ENCODE results near the gene C17orf113. TPM values are rescaled to one million over a fixed set of nuclear protein-coding genes. Genes with fewer than 3 reads are reported as not detected.
A peak's percentile ranks its signal among the peaks of the same experiment; 100 is the strongest.

C17orf113 gene
- total and polyA plus RNA-seq, 2 of the 13 experiments (the other 11 are each of a cell fraction or from before 2014, with no cell fraction given) = 0.87 to 1.1 TPM

GRCh38 chr17:42016941-42017865 is 33.2 kb downstream of the C17orf113 start, which contains the start of gene DNAJC7 (continued):
- TF ChIP-seq, protein P1, sequence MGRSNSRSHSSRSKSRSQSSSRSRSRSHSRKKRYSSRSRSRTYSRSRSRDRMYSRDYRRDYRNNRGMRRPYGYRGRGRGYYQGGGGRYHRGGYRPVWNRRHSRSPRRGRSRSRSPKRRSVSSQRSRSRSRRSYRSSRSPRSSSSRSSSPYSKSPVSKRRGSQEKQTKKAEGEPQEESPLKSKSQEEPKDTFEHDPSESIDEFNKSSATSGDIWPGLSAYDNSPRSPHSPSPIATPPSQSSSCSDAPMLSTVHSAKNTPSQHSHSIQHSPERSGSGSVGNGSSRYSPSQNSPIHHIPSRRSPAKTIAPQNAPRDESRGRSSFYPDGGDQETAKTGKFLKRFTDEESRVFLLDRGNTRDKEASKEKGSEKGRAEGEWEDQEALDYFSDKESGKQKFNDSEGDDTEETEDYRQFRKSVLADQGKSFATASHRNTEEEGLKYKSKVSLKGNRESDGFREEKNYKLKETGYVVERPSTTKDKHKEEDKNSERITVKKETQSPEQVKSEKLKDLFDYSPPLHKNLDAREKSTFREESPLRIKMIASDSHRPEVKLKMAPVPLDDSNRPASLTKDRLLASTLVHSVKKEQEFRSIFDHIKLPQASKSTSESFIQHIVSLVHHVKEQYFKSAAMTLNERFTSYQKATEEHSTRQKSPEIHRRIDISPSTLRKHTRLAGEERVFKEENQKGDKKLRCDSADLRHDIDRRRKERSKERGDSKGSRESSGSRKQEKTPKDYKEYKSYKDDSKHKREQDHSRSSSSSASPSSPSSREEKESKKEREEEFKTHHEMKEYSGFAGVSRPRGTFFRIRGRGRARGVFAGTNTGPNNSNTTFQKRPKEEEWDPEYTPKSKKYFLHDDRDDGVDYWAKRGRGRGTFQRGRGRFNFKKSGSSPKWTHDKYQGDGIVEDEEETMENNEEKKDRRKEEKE (IDR thresholded peaks at IDR 0.05) = no peak
- peak; percentile 54; the same call in 1 of the 2 replicates for TF ChIP-seq DNMT1 (CRISPR knock-in tag; IDR thresholded peaks at IDR 0.05)
- TF ChIP-seq BCL6 (CRISPR knock-in tag; IDR thresholded peaks at IDR 0.05) = peak; percentile 79
- peak; percentile 32; the same call in 1 of the 2 replicates for TF ChIP-seq ZBTB40 (IDR thresholded peaks at IDR 0.05)
- TF ChIP-seq ZBTB40 (CRISPR knock-in tag; IDR thresholded peaks at IDR 0.05) = peak; percentile 90
- TF ChIP-seq ZNF7 (CRISPR knock-in tag; IDR thresholded peaks at IDR 0.05) = no peak
- TF ChIP-seq ZNF547 (CRISPR knock-in tag; IDR thresholded peaks at IDR 0.05) = peak; percentile 76
- TF ChIP-seq CSRNP2 (CRISPR knock-in tag; conservative IDR thresholded peaks at IDR 0.05; ENCODE audit: low read depth) = no peak
- TF ChIP-seq HDAC2 (CRISPR knock-in tag; IDR thresholded peaks at IDR 0.05) = peak; percentile 93
- peak; percentile 75 for TF ChIP-seq SP5 (CRISPR knock-in tag; IDR thresholded peaks at IDR 0.05; ENCODE audit: borderline replicate concordance, low read depth)
- TF ChIP-seq MATR3 (CRISPR knock-in tag; IDR thresholded peaks at IDR 0.05) = no peak
- no peak for TF ChIP-seq ZNF549 (CRISPR knock-in tag; IDR thresholded peaks at IDR 0.05)
- TF ChIP-seq MLLT10 (CRISPR knock-in tag; IDR thresholded peaks at IDR 0.05) = no peak
- peak; percentile 48 for TF ChIP-seq CEBPG (CRISPR knock-in tag; IDR thresholded peaks at IDR 0.05)
- no peak for TF ChIP-seq ZFP62 (CRISPR knock-in tag; IDR thresholded peaks at IDR 0.05)
- peak; percentile 30 for TF ChIP-seq TEAD3 (CRISPR knock-in tag; optimal IDR thresholded peaks at IDR 0.05; ENCODE audit: borderline replicate concordance)

Data from HepG2 (cell line).